SU-DHL-6 (cell line): ENCODE measurements around the gene MAP7.

ENCODE experiments used
- H2AFZ ChIP-seq: fragments of 200-600 bp; sonication (generic); 2 replicates; pipeline ENCODE4 v1.6.1; 2014; ENCODE audit warnings: low read depth, mild to moderate bottlenecking, moderate library complexity, mixed read lengths, antibody characterized with exemption, low read length; ENCODE audit not compliant: severe bottlenecking
- H3F3A ChIP-seq: fragments of 200-600 bp; shearing (Covaris generic); 2 replicates; pipeline ENCODE4 v1.6.0; 2016; ENCODE audit warnings: antibody characterized with exemption, mild to moderate bottlenecking; ENCODE audit not compliant: insufficient read depth
- H3K27ac ChIP-seq: fragments of 200-600 bp; sonication (generic); 2 replicates; pipeline ENCODE4 v1.5.1; 2016; ENCODE audit warnings: low read depth, mild to moderate bottlenecking, low read length, moderate library complexity, mixed read lengths
- H3K27me3 ChIP-seq: fragments of 200-600 bp; sonication (generic), shearing (Covaris generic); 2 replicates; pipeline ENCODE4 v1.6.0; 2014; ENCODE audit warnings: mild to moderate bottlenecking, low read length
- H3K36me3 ChIP-seq: fragments of 200-600 bp; sonication (generic); 2 replicates; pipeline ENCODE4 v1.6.1; 2014; ENCODE audit warnings: mild to moderate bottlenecking, low read length, mixed read lengths
- H3K4me2 ChIP-seq: fragments of 300-600, 200-600 bp; shearing (Covaris generic), sonication (generic); 2 replicates; pipeline ENCODE4 v1.6.0; 2014; ENCODE audit warnings: low read length, low read depth, mild to moderate bottlenecking; ENCODE audit not compliant: poor library complexity, severe bottlenecking
- H3K4me3 ChIP-seq: fragments of 200-600 bp; sonication (generic); 2 replicates; pipeline ENCODE4 v1.5.1; 2014; ENCODE audit warnings: antibody characterized with exemption, low read length, mild to moderate bottlenecking, mixed read lengths; ENCODE audit not compliant: insufficient read depth, poor library complexity, severe bottlenecking
- H3K79me2 ChIP-seq: fragments of 200-600 bp; sonication (generic); 2 replicates; pipeline ENCODE4 v1.6.1; 2014; ENCODE audit warnings: mild to moderate bottlenecking, low read length, moderate library complexity; ENCODE audit not compliant: insufficient read depth
- H3K9ac ChIP-seq: fragments of 200-600 bp; sonication (generic); 2 replicates; pipeline ENCODE4 v1.7.0; 2014; ENCODE audit warnings: mild to moderate bottlenecking, low read length
- H3K9me2 ChIP-seq: fragments of 200-600 bp; sonication (generic); replicated peaks from 2 replicates; pipeline ENCODE4 v1.6.1; 2014; ENCODE audit warnings: low read length; ENCODE audit not compliant: insufficient read depth
- H3K9me3 ChIP-seq: fragments of 200-600 bp; sonication (generic); 2 replicates; pipeline ENCODE4 v1.6.1; 2014; ENCODE audit warnings: low read length, mixed read lengths; ENCODE audit not compliant: insufficient read depth
- H4K20me1 ChIP-seq: fragments of 200-600 bp; sonication (generic); 2 replicates; pipeline ENCODE4 v1.6.1; 2014; ENCODE audit warnings: low read depth, mild to moderate bottlenecking, antibody characterized with exemption, low read length, moderate library complexity, mixed read lengths
- EZH2phosphoT487 ChIP-seq: fragments of 200-600 bp; sonication (generic), shearing (Covaris generic); conservative IDR thresholded peaks from 2 replicates; pipeline ENCODE4 v1.6.1; 2018; ENCODE audit warnings: mild to moderate bottlenecking, antibody characterized with exemption, low read length, moderate library complexity, mixed read lengths
- TF ChIP-seq, protein P1 (sequence below): fragments of 200-600 bp; sonication (generic); IDR thresholded peaks from one replicate; pipeline ENCODE4 v1.5.1; 2017; ENCODE audit warnings: antibody characterized with exemption, mild to moderate bottlenecking, low read length, moderate library complexity; ENCODE audit not compliant: insufficient read depth, poor library complexity, severe bottlenecking

The MAP7 gene

GRCh38 chr6:136294621-136295020 lies 255.6 kb downstream of the MAP7 start:
- Histone ChIP-seq H3K27ac (no peak overlapping the region), H2AFZ (no peak overlapping the region), H3K4me3 (no peak overlapping the region)

More at GRCh38 chr6:136294621-136295020, 255.6 kb downstream of the MAP7 start:
- H3K4me2 ChIP-seq, result no peak overlapping the region
- H3K36me3 ChIP-seq, result no peaks in the 10 kb centered on the region
- TF ChIP-seq, protein P1, sequence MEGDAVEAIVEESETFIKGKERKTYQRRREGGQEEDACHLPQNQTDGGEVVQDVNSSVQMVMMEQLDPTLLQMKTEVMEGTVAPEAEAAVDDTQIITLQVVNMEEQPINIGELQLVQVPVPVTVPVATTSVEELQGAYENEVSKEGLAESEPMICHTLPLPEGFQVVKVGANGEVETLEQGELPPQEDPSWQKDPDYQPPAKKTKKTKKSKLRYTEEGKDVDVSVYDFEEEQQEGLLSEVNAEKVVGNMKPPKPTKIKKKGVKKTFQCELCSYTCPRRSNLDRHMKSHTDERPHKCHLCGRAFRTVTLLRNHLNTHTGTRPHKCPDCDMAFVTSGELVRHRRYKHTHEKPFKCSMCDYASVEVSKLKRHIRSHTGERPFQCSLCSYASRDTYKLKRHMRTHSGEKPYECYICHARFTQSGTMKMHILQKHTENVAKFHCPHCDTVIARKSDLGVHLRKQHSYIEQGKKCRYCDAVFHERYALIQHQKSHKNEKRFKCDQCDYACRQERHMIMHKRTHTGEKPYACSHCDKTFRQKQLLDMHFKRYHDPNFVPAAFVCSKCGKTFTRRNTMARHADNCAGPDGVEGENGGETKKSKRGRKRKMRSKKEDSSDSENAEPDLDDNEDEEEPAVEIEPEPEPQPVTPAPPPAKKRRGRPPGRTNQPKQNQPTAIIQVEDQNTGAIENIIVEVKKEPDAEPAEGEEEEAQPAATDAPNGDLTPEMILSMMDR, result no peak
- TF ChIP-seq EZH2phosphoT487, result no peak
- H3K79me2 ChIP-seq, result no peaks in the 10 kb centered on the region
- no peaks in the 10 kb centered on the region for H3K27me3 ChIP-seq
- H3K9me3 ChIP-seq, result no peaks in the 10 kb centered on the region
- no peak overlapping the region for H3K9ac ChIP-seq
- peaks cover 13% of the 10 kb centered on the region for H3F3A ChIP-seq
- H3K9me2 ChIP-seq, result no peaks in the 10 kb centered on the region
- H4K20me1 ChIP-seq, result no peaks in the 10 kb centered on the region
